Neural cell (in vitro differentiated cells): ENCODE results near the gene DDX54. TPM values are rescaled to one million over a fixed set of nuclear protein-coding genes. Genes with fewer than 3 reads are reported as not detected.

Source experiments
- H2AFZ ChIP-seq: fragments of 200-600, 300-800 bp; sonication (generic), shearing (Covaris generic); 2 replicates; pipeline ENCODE4 v1.6.0; 2014; ENCODE audit warnings: low read depth, mild to moderate bottlenecking, antibody characterized with exemption, low read length, moderate library complexity
- H3F3A ChIP-seq: fragments of 200-600 bp; shearing (Covaris generic); 2 replicates; pipeline ENCODE4 v1.6.1; 2016; ENCODE audit warnings: mild to moderate bottlenecking, moderate library complexity, mixed read lengths, antibody characterized with exemption, low read length; ENCODE audit not compliant: insufficient read depth, poor library complexity, severe bottlenecking
- H3K27ac ChIP-seq: fragments of 200-600, 300-800 bp; sonication (generic), shearing (Covaris generic); 2 replicates; pipeline ENCODE4 v1.5.1; 2014; ENCODE audit warnings: mild to moderate bottlenecking, low read length, moderate library complexity
- H3K27me3 ChIP-seq: fragments of 300-800, 200-600 bp; sonication (generic), shearing (Covaris generic); 2 replicates; pipeline ENCODE4 v1.6.0; 2014; ENCODE audit warnings: mild to moderate bottlenecking, low read depth, low read length, moderate library complexity; ENCODE audit not compliant: insufficient read depth
- H3K36me3 ChIP-seq: fragments of 300-800, 200-600 bp; sonication (generic), shearing (Covaris generic); 2 replicates; pipeline ENCODE4 v1.5.1; 2014; ENCODE audit warnings: mild to moderate bottlenecking, antibody characterized with exemption, low read length, moderate library complexity; ENCODE audit not compliant: insufficient read depth
- H3K4me2 ChIP-seq: fragments of 300-800, 200-600 bp; sonication (generic), shearing (Covaris generic); 2 replicates; pipeline ENCODE4 v1.6.0; 2014; ENCODE audit warnings: mild to moderate bottlenecking, low read length
- H3K4me3 ChIP-seq: fragments of 300-800, 200-600 bp; sonication (generic), shearing (Covaris generic); 2 replicates; pipeline ENCODE4 v1.5.1; 2014; ENCODE audit warnings: mild to moderate bottlenecking, low read length, moderate library complexity
- H3K79me2 ChIP-seq: fragments of 200-600 bp; shearing (Covaris generic); replicated peaks from 2 replicates; pipeline ENCODE4 v1.6.0; 2014; ENCODE audit warnings: mild to moderate bottlenecking, low read length, moderate library complexity; ENCODE audit not compliant: insufficient read depth
- H3K9ac ChIP-seq: fragments of 300-800, 200-600 bp; sonication (generic), shearing (Covaris generic); 2 replicates; pipeline ENCODE4 v1.6.1; 2016; ENCODE audit warnings: mild to moderate bottlenecking, low read length, mixed read lengths
- H3K9me2 ChIP-seq: fragments of 200-600 bp; shearing (Covaris generic); 2 replicates; pipeline ENCODE4 v1.6.1; 2016; ENCODE audit warnings: mild to moderate bottlenecking, low read length, mixed read lengths; ENCODE audit not compliant: insufficient read depth
- H3K9me3 ChIP-seq: fragments of 200-600, 300-800 bp; sonication (generic), shearing (Covaris generic); 2 replicates; pipeline ENCODE4 v1.6.1; 2016; ENCODE audit warnings: mild to moderate bottlenecking, mixed run types, low read length, moderate library complexity, mixed read lengths
- H4K20me1 ChIP-seq: fragments of 200-600 bp; shearing (Covaris generic); 2 replicates; pipeline ENCODE4 v1.6.1; 2016; ENCODE audit warnings: mild to moderate bottlenecking, mixed run types; ENCODE audit not compliant: insufficient read depth
- EP300 ChIP-seq: fragments of 450-650 bp; conservative IDR thresholded peaks from 2 replicates; pipeline ENCODE4 v1.6.1; 2014; ENCODE audit warnings: antibody characterized with exemption, mild to moderate bottlenecking, moderate library complexity; ENCODE audit not compliant: poor library complexity, severe bottlenecking
- EZH2 ChIP-seq: fragments of 200-600, 300-800 bp; shearing (Covaris generic), sonication (generic); IDR thresholded peaks from 2 replicates; pipeline ENCODE4 v1.6.1; 2014; ENCODE audit warnings: antibody characterized with exemption, low read length, borderline replicate concordance, mild to moderate bottlenecking; ENCODE audit not compliant: insufficient read depth, poor library complexity, severe bottlenecking
- MXI1 ChIP-seq: fragments of 450-650 bp; conservative IDR thresholded peaks from 2 replicates; pipeline ENCODE4 v1.6.1; 2014; ENCODE audit warnings: antibody characterized with exemption, mild to moderate bottlenecking; ENCODE audit not compliant: poor library complexity, severe bottlenecking
- POLR2AphosphoS5 ChIP-seq: IDR thresholded peaks from 2 replicates; pipeline ENCODE4 v1.6.1; 2012
- RAD21 ChIP-seq: fragments of 450-650 bp; conservative IDR thresholded peaks from 2 replicates; pipeline ENCODE4 v1.6.1; 2014; ENCODE audit warnings: antibody characterized with exemption, mild to moderate bottlenecking, moderate library complexity
- SMC3 ChIP-seq: fragments of 450-650 bp; conservative IDR thresholded peaks from 2 replicates; pipeline ENCODE4 v1.6.1; 2014; ENCODE audit warnings: antibody characterized with exemption, mild to moderate bottlenecking, moderate library complexity; ENCODE audit not compliant: poor library complexity
- TAF1 ChIP-seq: IDR thresholded peaks from 2 replicates; pipeline ENCODE4 v1.6.1; 2012; ENCODE audit warnings: low read depth
- polyA plus RNA-seq: library from polyadenylated mRNA; depleted of rRNA; stranded (reverse); fragments of >200 nt; gene quantifications from 2 replicates; pipeline ENCODE4 v1.2.3, GENCODE V29; 2014
- TF ChIP-seq, protein P1 (sequence below): fragments of 450-650 bp; IDR thresholded peaks from 2 replicates; pipeline ENCODE4 v1.5.1; 2014; ENCODE audit warnings: antibody characterized with exemption, mild to moderate bottlenecking, moderate library complexity; ENCODE audit not compliant: poor library complexity, severe bottlenecking
- TF ChIP-seq, protein P2 (sequence below): IDR thresholded peaks from 2 replicates; pipeline ENCODE4 v1.6.1; 2012; ENCODE audit warnings: borderline replicate concordance

DDX54 gene
- polyA plus RNA-seq, 1 donor from 2014 or later = 63.3 TPM

DNA sequence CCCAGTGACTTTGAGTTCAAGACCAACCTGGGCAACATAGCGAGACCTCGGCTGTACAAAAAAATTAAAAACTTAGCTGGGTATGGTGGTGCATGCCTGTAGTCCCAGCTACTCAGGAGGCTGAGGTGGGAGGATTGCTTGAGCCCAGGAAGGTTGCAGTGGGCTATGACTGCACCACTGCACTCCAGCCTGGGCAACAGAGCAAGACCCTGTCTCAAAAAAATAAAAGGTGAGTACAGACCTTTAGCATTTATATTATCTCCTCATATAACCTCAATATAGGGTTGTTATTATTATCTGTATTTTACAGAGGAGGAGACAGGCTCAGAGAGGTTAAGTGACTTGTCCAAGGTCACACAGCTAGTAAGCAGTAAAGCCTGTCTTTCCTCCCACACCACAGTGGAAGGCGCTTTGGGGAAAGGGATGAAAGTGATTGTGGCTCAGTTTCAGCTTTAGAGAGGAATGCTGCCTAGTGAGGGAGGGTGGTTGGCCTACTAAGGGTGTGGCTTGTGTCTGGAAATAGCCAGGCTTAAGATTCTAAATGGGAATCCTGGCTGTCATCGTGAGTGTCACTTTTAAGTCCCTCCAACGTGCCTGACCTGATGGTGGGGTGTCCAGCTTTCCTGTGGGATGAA, 43.2 kb upstream of the DDX54 start (continued):
- TF ChIP-seq, protein P1, sequence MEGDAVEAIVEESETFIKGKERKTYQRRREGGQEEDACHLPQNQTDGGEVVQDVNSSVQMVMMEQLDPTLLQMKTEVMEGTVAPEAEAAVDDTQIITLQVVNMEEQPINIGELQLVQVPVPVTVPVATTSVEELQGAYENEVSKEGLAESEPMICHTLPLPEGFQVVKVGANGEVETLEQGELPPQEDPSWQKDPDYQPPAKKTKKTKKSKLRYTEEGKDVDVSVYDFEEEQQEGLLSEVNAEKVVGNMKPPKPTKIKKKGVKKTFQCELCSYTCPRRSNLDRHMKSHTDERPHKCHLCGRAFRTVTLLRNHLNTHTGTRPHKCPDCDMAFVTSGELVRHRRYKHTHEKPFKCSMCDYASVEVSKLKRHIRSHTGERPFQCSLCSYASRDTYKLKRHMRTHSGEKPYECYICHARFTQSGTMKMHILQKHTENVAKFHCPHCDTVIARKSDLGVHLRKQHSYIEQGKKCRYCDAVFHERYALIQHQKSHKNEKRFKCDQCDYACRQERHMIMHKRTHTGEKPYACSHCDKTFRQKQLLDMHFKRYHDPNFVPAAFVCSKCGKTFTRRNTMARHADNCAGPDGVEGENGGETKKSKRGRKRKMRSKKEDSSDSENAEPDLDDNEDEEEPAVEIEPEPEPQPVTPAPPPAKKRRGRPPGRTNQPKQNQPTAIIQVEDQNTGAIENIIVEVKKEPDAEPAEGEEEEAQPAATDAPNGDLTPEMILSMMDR = no peak
- TF ChIP-seq EP300 (no peak), EZH2 (no peak)

GRCh38 chr12:113227686-113228391, 42.6 kb upstream of the DDX54 start:
- TF ChIP-seq EZH2 (no peak), SMC3 (no peak), RAD21 (no peak), EP300 (no peak), MXI1 (no peak), POLR2AphosphoS5 (no peak), TAF1 (no peak)
- TF ChIP-seq, protein P2, sequence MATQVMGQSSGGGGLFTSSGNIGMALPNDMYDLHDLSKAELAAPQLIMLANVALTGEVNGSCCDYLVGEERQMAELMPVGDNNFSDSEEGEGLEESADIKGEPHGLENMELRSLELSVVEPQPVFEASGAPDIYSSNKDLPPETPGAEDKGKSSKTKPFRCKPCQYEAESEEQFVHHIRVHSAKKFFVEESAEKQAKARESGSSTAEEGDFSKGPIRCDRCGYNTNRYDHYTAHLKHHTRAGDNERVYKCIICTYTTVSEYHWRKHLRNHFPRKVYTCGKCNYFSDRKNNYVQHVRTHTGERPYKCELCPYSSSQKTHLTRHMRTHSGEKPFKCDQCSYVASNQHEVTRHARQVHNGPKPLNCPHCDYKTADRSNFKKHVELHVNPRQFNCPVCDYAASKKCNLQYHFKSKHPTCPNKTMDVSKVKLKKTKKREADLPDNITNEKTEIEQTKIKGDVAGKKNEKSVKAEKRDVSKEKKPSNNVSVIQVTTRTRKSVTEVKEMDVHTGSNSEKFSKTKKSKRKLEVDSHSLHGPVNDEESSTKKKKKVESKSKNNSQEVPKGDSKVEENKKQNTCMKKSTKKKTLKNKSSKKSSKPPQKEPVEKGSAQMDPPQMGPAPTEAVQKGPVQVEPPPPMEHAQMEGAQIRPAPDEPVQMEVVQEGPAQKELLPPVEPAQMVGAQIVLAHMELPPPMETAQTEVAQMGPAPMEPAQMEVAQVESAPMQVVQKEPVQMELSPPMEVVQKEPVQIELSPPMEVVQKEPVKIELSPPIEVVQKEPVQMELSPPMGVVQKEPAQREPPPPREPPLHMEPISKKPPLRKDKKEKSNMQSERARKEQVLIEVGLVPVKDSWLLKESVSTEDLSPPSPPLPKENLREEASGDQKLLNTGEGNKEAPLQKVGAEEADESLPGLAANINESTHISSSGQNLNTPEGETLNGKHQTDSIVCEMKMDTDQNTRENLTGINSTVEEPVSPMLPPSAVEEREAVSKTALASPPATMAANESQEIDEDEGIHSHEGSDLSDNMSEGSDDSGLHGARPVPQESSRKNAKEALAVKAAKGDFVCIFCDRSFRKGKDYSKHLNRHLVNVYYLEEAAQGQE = no peak
- TF ChIP-seq, protein P1 = no peak
- Histone ChIP-seq H3K27me3 (no peaks in the 10 kb centered on the region), H3K9ac (no peak overlapping the region), H2AFZ (no peak overlapping the region), H3K9me3 (peaks cover 6% of the 10 kb centered on the region), H3K27ac (no peak overlapping the region), H4K20me1 (no peaks in the 10 kb centered on the region), H3K36me3 (no peaks in the 10 kb centered on the region), H3K79me2 (no peaks in the 10 kb centered on the region), H3K4me3 (no peak overlapping the region), H3K4me2 (no peak overlapping the region), H3F3A (no peaks in the 10 kb centered on the region), H3K9me2 (no peaks in the 10 kb centered on the region)
